Subcutaneous adipose tissue (tissue), 4 donors: ENCODE data around the gene CHST8. TPM values are rescaled to one million over a fixed set of nuclear protein-coding genes. Genes with fewer than 3 reads are reported as not detected.

Experiments
- CTCF ChIP-seq: fragments of 450-650 bp; IDR thresholded peaks from one replicate; pipeline ENCODE4 v1.5.1; 2016; ENCODE audit warnings: low read depth, mild to moderate bottlenecking, control low read depth, antibody characterized with exemption, moderate library complexity
- total RNA-seq, 4 donors: library from RNA; depleted of rRNA; stranded (reverse); fragments of >200 nt; gene quantifications; one replicate each; pipeline ENCODE4 v1.1.0, GENCODE V29; 2016

CHST8 gene
- total RNA-seq, 4 donors from 2014 or later, result 0.49 to 4.0 (median 0.70) TPM

GRCh38 chr19:33618884-33619283 is 2.9 kb upstream of the CHST8 start:
- no peak for TF ChIP-seq CTCF

GRCh38 chr19:33620611-33621010 is 1.1 kb upstream of the CHST8 start:
- TF ChIP-seq CTCF, result no peak

- no peak for TF ChIP-seq CTCF
These were observed 528 bp upstream of the CHST8 start for GRCh38 chr19:33621065-33621785.

- no peak for TF ChIP-seq CTCF
These were observed 704 bp downstream of the CHST8 start for GRCh38 chr19:33622505-33622808.

- TF ChIP-seq CTCF, result no peak
These were observed 1.2 kb downstream of the CHST8 start for GRCh38 chr19:33622809-33623511.

- TF ChIP-seq CTCF, result no peak
These were observed 2.8 kb downstream of the CHST8 start for GRCh38 chr19:33624586-33624985.

- no peak for TF ChIP-seq CTCF
These were observed 5.8 kb downstream of the CHST8 start for GRCh38 chr19:33627526-33627925.
